Measurements from ENCODE around the gene GPR150. TPM values are rescaled to one million over a fixed set of nuclear protein-coding genes. Genes with fewer than 3 reads are reported as not detected.

GPR150 gene
- total RNA-seq, 4 donors from 2014 or later, result 0.42 to 1.1 (median 0.92) TPM; not detected in 1

- 4% methylated on average over 53 of the region's 60 CpGs for WGBS
- peaks cover 10 to 20% (median 18%) of the 10 kb centered on the region in 4 donors for H3K4me1 ChIP-seq
- peak within 1 kb of the TSS; percentile 93 to 97 (median 96) for H3K27ac ChIP-seq (replicated peaks in 1 of 4)
- H3K4me3 ChIP-seq, result peak within 1 kb of the TSS; percentile 56 to 70 (median 64)
- peak; percentile 93 for TF ChIP-seq POLR2A (IDR thresholded peaks at IDR 0.05; ENCODE audit: low read depth)
- TF ChIP-seq POLR2AphosphoS5 (IDR thresholded peaks at IDR 0.05), result peak; percentile 99 to 100
- TF ChIP-seq CTCF (IDR thresholded peaks at IDR 0.05), result peak in 1 of 3 experiments; percentile 13
- TF ChIP-seq EP300 (IDR thresholded peaks at IDR 0.05), result peak; percentile 99
- no peaks in the 10 kb centered on the region for H3K27me3 ChIP-seq
- DNase-seq (ENCODE audit: extremely low spot score), result peak; percentile 100
- no peaks in the 10 kb centered on the region for H3K36me3 ChIP-seq
- intact Hi-C loops (cut with DNase I), result loop anchor here (5.0 to 10.0 kb wide), 2 partner anchors 86 to 688 kb away; partner anchors contain the start of gene RHOBTB3
- no peaks in the 10 kb centered on the region for H3K9me3 ChIP-seq
These were observed 26.9 kb downstream of the GPR150 start, which contains the start of gene RFESD for GRCh38 chr5:95646569-95647431. Gene RFESD (plus strand): TSS chr5:95646777. CDS start chr5:95652272, 5,495 bp downstream.

- H3K4me3 ChIP-seq, result peak overlapping the region in 1 of 4 donors; percentile 63
- 86% methylated on average over 12 of the region's 12 CpGs for WGBS
- H3K9me3 ChIP-seq, result no peaks in the 10 kb centered on the region
- TF ChIP-seq CTCF (IDR thresholded peaks at IDR 0.05), result no peak
- TF ChIP-seq POLR2AphosphoS5 (IDR thresholded peaks at IDR 0.05), result no peak
- no peak for TF ChIP-seq EP300 (IDR thresholded peaks at IDR 0.05)
- no peak for TF ChIP-seq POLR2A (IDR thresholded peaks at IDR 0.05; ENCODE audit: low read depth)
- H3K36me3 ChIP-seq, result peaks cover 0 to 6% (median 0%) of the 10 kb centered on the region in 4 donors
- H3K27ac ChIP-seq (replicated peaks in 1 of 4), result peak overlapping the region; percentile 93 to 97 (median 96)
- H3K27me3 ChIP-seq, result no peaks in the 10 kb centered on the region
- H3K4me1 ChIP-seq, result peaks cover 10 to 20% (median 18%) of the 10 kb centered on the region in 4 donors
- no peak for DNase-seq (ENCODE audit: extremely low spot score)
- intact Hi-C loops (cut with DNase I), result loop anchor here (5.0 to 10.0 kb wide), 2 partner anchors 84 to 687 kb away; partner anchors contain the start of gene RHOBTB3
These were observed 28.3 kb downstream of the GPR150 start for GRCh38 chr5:95647886-95648860.

- H3K4me3 ChIP-seq, result no peak overlapping the region
- H3K27ac ChIP-seq (replicated peaks in 1 of 4), result no peak overlapping the region
- intact Hi-C loops (cut with DNase I), result loop anchor here (5.0 to 10.0 kb wide), 2 partner anchors 83 to 686 kb away; partner anchors contain the start of gene RHOBTB3
- H3K36me3 ChIP-seq, result peaks cover 0 to 6% (median 0%) of the 10 kb centered on the region in 4 donors
- H3K9me3 ChIP-seq, result no peaks in the 10 kb centered on the region
- no peak for TF ChIP-seq POLR2A (IDR thresholded peaks at IDR 0.05; ENCODE audit: low read depth)
- no peak for TF ChIP-seq POLR2AphosphoS5 (IDR thresholded peaks at IDR 0.05)
- TF ChIP-seq CTCF (IDR thresholded peaks at IDR 0.05), result no peak
- TF ChIP-seq EP300 (IDR thresholded peaks at IDR 0.05), result no peak
- H3K4me1 ChIP-seq, result peaks cover 10 to 17% (median 16%) of the 10 kb centered on the region in 4 donors
- DNase-seq (ENCODE audit: extremely low spot score), result no peak
- no peaks in the 10 kb centered on the region for H3K27me3 ChIP-seq
These were observed 29.4 kb downstream of the GPR150 start for GRCh38 chr5:95649274-95649673.

- no peak overlapping the region for H3K4me3 ChIP-seq
- no peak overlapping the region for H3K27ac ChIP-seq (replicated peaks in 1 of 4)
- no peaks in the 10 kb centered on the region for H3K9me3 ChIP-seq
- peaks cover 0 to 6% (median 0%) of the 10 kb centered on the region in 4 donors for H3K36me3 ChIP-seq
- intact Hi-C loops (cut with DNase I), result loop anchor here (5.0 to 10.0 kb wide), 2 partner anchors 82 to 685 kb away; partner anchors contain the start of gene RHOBTB3
- TF ChIP-seq CTCF (IDR thresholded peaks at IDR 0.05) (no peak), POLR2A (IDR thresholded peaks at IDR 0.05; ENCODE audit: low read depth) (no peak), EP300 (IDR thresholded peaks at IDR 0.05) (no peak), POLR2AphosphoS5 (IDR thresholded peaks at IDR 0.05) (no peak)
- no peaks in the 10 kb centered on the region for H3K27me3 ChIP-seq
- H3K4me1 ChIP-seq, result peaks cover 10 to 13% (median 12%) of the 10 kb centered on the region in 4 donors
- no peak for DNase-seq (ENCODE audit: extremely low spot score)
These were observed 30.1 kb downstream of the GPR150 start for GRCh38 chr5:95649842-95650620.

All from esophagus muscularis mucosa (tissue), 4 donors.